ENCODE measurements around the gene ABO. TPM values are rescaled to one million over a fixed set of nuclear protein-coding genes. Genes with fewer than 3 reads are reported as not detected.

ABO gene
- total RNA-seq, 1 experiment from 2014 or later = 0.37 TPM

DNA sequence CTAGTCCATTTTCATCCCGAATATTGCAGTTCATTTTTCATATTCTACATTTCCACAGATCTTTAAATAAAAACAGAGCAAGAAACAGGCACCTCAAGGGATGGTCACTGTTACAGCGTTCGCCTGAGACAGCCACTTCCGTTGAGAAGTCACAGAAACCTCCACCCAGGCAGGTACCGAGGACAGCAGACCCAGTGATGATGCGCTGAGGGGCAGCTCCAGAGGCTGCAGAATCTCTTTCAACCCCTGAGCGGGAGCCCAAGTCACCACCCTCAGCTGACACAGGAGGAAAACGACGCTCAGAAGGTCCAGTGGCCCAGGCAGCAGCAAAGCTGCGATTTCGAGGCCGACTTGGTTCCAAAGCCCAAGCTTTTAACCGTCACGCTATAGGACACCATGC is 32.8 kb downstream of the ABO start:
- H3K27ac ChIP-seq (ENCODE audit: insufficient read length, low read depth, low read length) = no peak overlapping the region
- no peak overlapping the region for H2BK5ac ChIP-seq (ENCODE audit: insufficient read length, low read length)
- Mint-ChIP-seq H3K27me3 (ENCODE audit: low read depth) (peaks cover 45% of the 10 kb centered on the region), H3K4me3 (no peak overlapping the region), H3K4me1 (peaks cover 12% of the 10 kb centered on the region in 2 experiments), H3K36me3 (ENCODE audit: insufficient read depth in 1 of 3, low read depth in 3 of 3) (no peaks in the 10 kb centered on the region; a peak in 1 of 7 replicates), H3K27ac (no peak overlapping the region), H3K9me3 (no peaks in the 10 kb centered on the region; a peak in 1 of 5 replicates)
- H4K20me1 ChIP-seq (ENCODE audit: control insufficient read depth, insufficient read depth, insufficient read length) = no peaks in the 10 kb centered on the region
- H3T11ph ChIP-seq (ENCODE audit: low read length) = no peak overlapping the region
- H2AK5ac ChIP-seq (ENCODE audit: insufficient read length, low read length) = no peak overlapping the region
- H3K4me1 ChIP-seq (ENCODE audit: insufficient read depth, low read length) = no peaks in the 10 kb centered on the region
- no peak overlapping the region for H2AFZ ChIP-seq (ENCODE audit: low read length)
- no peak overlapping the region for H3K4me2 ChIP-seq (ENCODE audit: insufficient read depth, insufficient read length, low read length)
- TF ChIP-seq, protein P1, sequence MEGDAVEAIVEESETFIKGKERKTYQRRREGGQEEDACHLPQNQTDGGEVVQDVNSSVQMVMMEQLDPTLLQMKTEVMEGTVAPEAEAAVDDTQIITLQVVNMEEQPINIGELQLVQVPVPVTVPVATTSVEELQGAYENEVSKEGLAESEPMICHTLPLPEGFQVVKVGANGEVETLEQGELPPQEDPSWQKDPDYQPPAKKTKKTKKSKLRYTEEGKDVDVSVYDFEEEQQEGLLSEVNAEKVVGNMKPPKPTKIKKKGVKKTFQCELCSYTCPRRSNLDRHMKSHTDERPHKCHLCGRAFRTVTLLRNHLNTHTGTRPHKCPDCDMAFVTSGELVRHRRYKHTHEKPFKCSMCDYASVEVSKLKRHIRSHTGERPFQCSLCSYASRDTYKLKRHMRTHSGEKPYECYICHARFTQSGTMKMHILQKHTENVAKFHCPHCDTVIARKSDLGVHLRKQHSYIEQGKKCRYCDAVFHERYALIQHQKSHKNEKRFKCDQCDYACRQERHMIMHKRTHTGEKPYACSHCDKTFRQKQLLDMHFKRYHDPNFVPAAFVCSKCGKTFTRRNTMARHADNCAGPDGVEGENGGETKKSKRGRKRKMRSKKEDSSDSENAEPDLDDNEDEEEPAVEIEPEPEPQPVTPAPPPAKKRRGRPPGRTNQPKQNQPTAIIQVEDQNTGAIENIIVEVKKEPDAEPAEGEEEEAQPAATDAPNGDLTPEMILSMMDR (conservative IDR thresholded peaks at IDR 0.05) = no peak
- H4K8ac ChIP-seq (replicated peaks; ENCODE audit: insufficient read length, low read depth, low read length) = no peak overlapping the region
- no peak overlapping the region for H3K9ac ChIP-seq (ENCODE audit: extremely low read depth, insufficient read length, low read length)
- DNase-seq = no peak
- H3K9me3 ChIP-seq (ENCODE audit: control insufficient read depth, low read depth, low read length) = no peaks in the 10 kb centered on the region
- H2BK20ac ChIP-seq (ENCODE audit: low read depth, low read length, poor library complexity, severe bottlenecking) = no peak overlapping the region
- no peaks in the 10 kb centered on the region for H3K79me2 ChIP-seq (ENCODE audit: insufficient read depth, low read length)
- H4K5ac ChIP-seq (ENCODE audit: insufficient read length, low read depth, low read length) = no peak overlapping the region
- H2BK12ac ChIP-seq (ENCODE audit: insufficient read length, low read depth, low read length) = no peak overlapping the region
- no peak overlapping the region for H3K14ac ChIP-seq (ENCODE audit: insufficient read depth, low read length)
- no peak overlapping the region for H3K4ac ChIP-seq (ENCODE audit: low read depth, low read length)
- no peaks in the 10 kb centered on the region; the same call in 1 of the 2 replicates for H3K27me3 ChIP-seq (ENCODE audit: insufficient read depth, low read length)
- H4K91ac ChIP-seq (ENCODE audit: insufficient read length, low read depth, low read length) = no peak overlapping the region
- no CpG with 5 or more reads among the region's 14 CpGs for WGBS (ENCODE audit: extremely low coverage, insufficient read length, low lambda C conversion rate)
- H3K56ac ChIP-seq (ENCODE audit: insufficient read length, low read depth, low read length) = no peak overlapping the region
- H3K23ac ChIP-seq (ENCODE audit: insufficient read length, low read depth, low read length) = no peak overlapping the region
- H3K23me2 ChIP-seq (ENCODE audit: insufficient read length, low read depth, low read length, poor library complexity, severe bottlenecking) = peaks cover 9% of the 10 kb centered on the region
- H3K18ac ChIP-seq (ENCODE audit: insufficient read length, low read depth, low read length) = no peak overlapping the region
- H3K79me1 ChIP-seq (ENCODE audit: insufficient read depth, low read depth, low read length, poor library complexity, severe bottlenecking) = no peaks in the 10 kb centered on the region
- no peak overlapping the region for H2BK120ac ChIP-seq (ENCODE audit: low read depth, low read length, poor library complexity, severe bottlenecking)
- no peak overlapping the region for H2BK15ac ChIP-seq (ENCODE audit: low read depth, low read length)

Measured in H9 (cell line).